ENCODE data around the gene BCAR3. TPM values are rescaled to one million over a fixed set of nuclear protein-coding genes. Genes with fewer than 3 reads are reported as not detected.
A peak's percentile ranks its signal among the peaks of the same experiment; 100 is the strongest.

BCAR3 gene
- 1 to 10 TPM in 4 of 5 donors, under 1 TPM in 1; 0.63 to 2.5 (median 1.4) TPM for total RNA-seq
- 0.77 TPM for total RNA-seq (2013)
- 0.85 to 10.4 (median 1.9) reads per million in 29 experiments for total RNA-seq

GRCh38 chr1:93681101-93681988 lies at the start of gene BCAR3:
Gene BCAR3 (minus strand): TSS chr1:93681837. CDS start chr1:93674930, 6,907 bp downstream.
- WGBS (ENCODE audit: insufficient coverage), result 2% methylated on average over 95 of the region's 105 CpGs
- POLR2A ChIA-PET, result no interaction called here
- Histone ChIP-seq H3K9me3 (no peaks in the 10 kb centered on the region), H3K4me1 (ENCODE audit: control insufficient read depth in 1 of 2, extremely low read depth in 1 of 2, insufficient read depth in 2 of 2, low read length in 2 of 2) (peaks cover 0 to 15% of the 10 kb centered on the region in 2 experiments), H3K4me3 (ENCODE audit: control insufficient read depth in 1 of 2, extremely low read depth in 1 of 2, low read length in 1 of 2) (peak within 1 kb of the TSS; percentile 16 to 65), H3K27ac (ENCODE audit: low read length) (no peak within 1 kb of the TSS), H3K36me3 (ENCODE audit: control insufficient read depth in 2 of 2, extremely low read depth in 1 of 2, insufficient read depth in 1 of 2, low read length in 1 of 2) (no peaks in the 10 kb centered on the region), H3K27me3 (replicated peaks in 1 of 2; ENCODE audit: control insufficient read depth in 2 of 2, extremely low read depth in 1 of 2, insufficient read depth in 2 of 2, low read length in 1 of 2) (peaks cover 0 to 33% of the 10 kb centered on the region in 2 experiments)
- CTCF ChIA-PET, result no interaction called here
- Mint-ChIP-seq H3K27me3 (peaks cover 36 to 54% of the 10 kb centered on the region in 2 donors), H3K4me3 (peak within 1 kb of the TSS; percentile 76 to 81 (median 77)), H3K4me1 (peaks cover 6 to 13% (median 10%) of the 10 kb centered on the region in 3 donors), H3K27ac (no peak within 1 kb of the TSS), H3K9me3 (no peaks in the 10 kb centered on the region), H3K36me3 (no peaks in the 10 kb centered on the region)
- ATAC-seq (replicated peaks in 1 of 4) (peak; percentile 38 to 55 (median 44)), DNase-seq (peak in 5 of 35 experiments; percentile 3 to 18 (median 8))

- no peaks in the 10 kb centered on the region for H3K36me3 Mint-ChIP-seq
- CTCF ChIA-PET, result no interaction called here
- H3K27ac ChIP-seq (ENCODE audit: low read length), result no peak overlapping the region
- no peak overlapping the region for H3K4me3 ChIP-seq (ENCODE audit: control insufficient read depth in 1 of 2, extremely low read depth in 1 of 2, low read length in 1 of 2)
- H3K9me3 ChIP-seq, result no peaks in the 10 kb centered on the region
- H3K4me1 ChIP-seq (ENCODE audit: control insufficient read depth in 1 of 2, extremely low read depth in 1 of 2, insufficient read depth in 2 of 2, low read length in 2 of 2), result no peaks in the 10 kb centered on the region
- no CpG with 5 or more reads among the region's 2 CpGs for WGBS (ENCODE audit: insufficient coverage)
- no peak overlapping the region for H3K4me3 Mint-ChIP-seq
- ATAC-seq (replicated peaks in 1 of 4) (no peak), DNase-seq (no peak)
- H3K9me3 Mint-ChIP-seq, result no peaks in the 10 kb centered on the region
- POLR2A ChIA-PET, result no interaction called here
- no peaks in the 10 kb centered on the region for H3K4me1 Mint-ChIP-seq
- no peaks in the 10 kb centered on the region for H3K27me3 ChIP-seq (replicated peaks in 1 of 2; ENCODE audit: control insufficient read depth in 2 of 2, extremely low read depth in 1 of 2, insufficient read depth in 2 of 2, low read length in 1 of 2)
- H3K27me3 Mint-ChIP-seq, result no peaks in the 10 kb centered on the region
- H3K27ac Mint-ChIP-seq, result no peak overlapping the region
- no peaks in the 10 kb centered on the region for H3K36me3 ChIP-seq (ENCODE audit: control insufficient read depth in 2 of 2, extremely low read depth in 1 of 2, insufficient read depth in 1 of 2, low read length in 1 of 2)
Measured at GRCh38 chr1:93730621-93731020, 49.0 kb upstream of the BCAR3 start.

- DNase-seq, result no peak
- H3K36me3 ChIP-seq (ENCODE audit: control insufficient read depth in 2 of 2, extremely low read depth in 1 of 2, insufficient read depth in 1 of 2, low read length in 1 of 2), result no peaks in the 10 kb centered on the region
- no peaks in the 10 kb centered on the region for H3K27me3 ChIP-seq (replicated peaks in 1 of 2; ENCODE audit: control insufficient read depth in 2 of 2, extremely low read depth in 1 of 2, insufficient read depth in 2 of 2, low read length in 1 of 2)
- no peak for ATAC-seq (replicated peaks in 1 of 4)
- Mint-ChIP-seq H3K4me3 (no peak overlapping the region), H3K27me3 (no peaks in the 10 kb centered on the region), H3K4me1 (no peaks in the 10 kb centered on the region), H3K27ac (no peak overlapping the region), H3K9me3 (no peaks in the 10 kb centered on the region), H3K36me3 (no peaks in the 10 kb centered on the region)
- H3K4me3 ChIP-seq (ENCODE audit: control insufficient read depth in 1 of 2, extremely low read depth in 1 of 2, low read length in 1 of 2), result no peak overlapping the region
- ChIA-PET CTCF (no interaction called here), POLR2A (interaction anchor here in 1 of 2 donors (0.6 kb wide), 1 partner anchor 15 kb away, joined by 3 read pairs; no protein-coding TSS in a partner anchor)
- H3K9me3 ChIP-seq, result no peaks in the 10 kb centered on the region
- no peaks in the 10 kb centered on the region for H3K4me1 ChIP-seq (ENCODE audit: control insufficient read depth in 1 of 2, extremely low read depth in 1 of 2, insufficient read depth in 2 of 2, low read length in 2 of 2)
- 89% methylated on average over 3 of the region's 4 CpGs for WGBS (ENCODE audit: insufficient coverage)
- H3K27ac ChIP-seq (ENCODE audit: low read length), result no peak overlapping the region
Measured at GRCh38 chr1:93729906-93730305, 48.3 kb upstream of the BCAR3 start.

- DNase-seq, result no peak
- H3K36me3 ChIP-seq (ENCODE audit: control insufficient read depth in 2 of 2, extremely low read depth in 1 of 2, insufficient read depth in 1 of 2, low read length in 1 of 2), result no peaks in the 10 kb centered on the region
- no peaks in the 10 kb centered on the region for H3K9me3 Mint-ChIP-seq
- no peak overlapping the region for H3K27ac ChIP-seq (ENCODE audit: low read length)
- WGBS (ENCODE audit: insufficient coverage), result 62% methylated on average over 3 of the region's 4 CpGs
- H3K27ac Mint-ChIP-seq, result no peak overlapping the region
- no peaks in the 10 kb centered on the region for H3K27me3 Mint-ChIP-seq
- no peak overlapping the region for H3K4me3 ChIP-seq (ENCODE audit: control insufficient read depth in 1 of 2, extremely low read depth in 1 of 2, low read length in 1 of 2)
- H3K27me3 ChIP-seq (replicated peaks in 1 of 2; ENCODE audit: control insufficient read depth in 2 of 2, extremely low read depth in 1 of 2, insufficient read depth in 2 of 2, low read length in 1 of 2), result no peaks in the 10 kb centered on the region
- ATAC-seq (replicated peaks in 1 of 4), result no peak
- ChIA-PET POLR2A (interaction anchor here in 1 of 2 donors (0.6 kb wide), 1 partner anchor 15 kb away, joined by 3 read pairs; no protein-coding TSS in a partner anchor), CTCF (no interaction called here)
- no peak overlapping the region for H3K4me3 Mint-ChIP-seq
- no peaks in the 10 kb centered on the region for H3K4me1 Mint-ChIP-seq
- no peaks in the 10 kb centered on the region for H3K36me3 Mint-ChIP-seq
- no peaks in the 10 kb centered on the region for H3K4me1 ChIP-seq (ENCODE audit: control insufficient read depth in 1 of 2, extremely low read depth in 1 of 2, insufficient read depth in 2 of 2, low read length in 2 of 2)
- H3K9me3 ChIP-seq, result no peaks in the 10 kb centered on the region
Measured at GRCh38 chr1:93729502-93729901, 47.9 kb upstream of the BCAR3 start.

- H3K27me3 ChIP-seq (replicated peaks in 1 of 2; ENCODE audit: control insufficient read depth in 2 of 2, extremely low read depth in 1 of 2, insufficient read depth in 2 of 2, low read length in 1 of 2), result no peaks in the 10 kb centered on the region
- Mint-ChIP-seq H3K4me3 (no peak overlapping the region), H3K9me3 (no peaks in the 10 kb centered on the region), H3K27ac (no peak overlapping the region), H3K4me1 (no peaks in the 10 kb centered on the region), H3K36me3 (no peaks in the 10 kb centered on the region), H3K27me3 (no peaks in the 10 kb centered on the region)
- no peaks in the 10 kb centered on the region for H3K4me1 ChIP-seq (ENCODE audit: control insufficient read depth in 1 of 2, extremely low read depth in 1 of 2, insufficient read depth in 2 of 2, low read length in 2 of 2)
- ChIA-PET CTCF (no interaction called here), POLR2A (no interaction called here)
- H3K4me3 ChIP-seq (ENCODE audit: control insufficient read depth in 1 of 2, extremely low read depth in 1 of 2, low read length in 1 of 2), result no peak overlapping the region
- no peaks in the 10 kb centered on the region for H3K9me3 ChIP-seq
- WGBS (ENCODE audit: insufficient coverage), result 100% methylated on average over 2 of the region's 13 CpGs
- no peak overlapping the region for H3K27ac ChIP-seq (ENCODE audit: low read length)
- DNase-seq (no peak), ATAC-seq (replicated peaks in 1 of 4) (no peak)
- H3K36me3 ChIP-seq (ENCODE audit: control insufficient read depth in 2 of 2, extremely low read depth in 1 of 2, insufficient read depth in 1 of 2, low read length in 1 of 2), result no peaks in the 10 kb centered on the region
Measured at GRCh38 chr1:93728480-93729131, 47.0 kb upstream of the BCAR3 start.

GRCh38 chr1:93723733-93724270 lies 42.2 kb upstream of the BCAR3 start:
- ATAC-seq (replicated peaks in 1 of 4), result no peak
- no peaks in the 10 kb centered on the region for H3K36me3 Mint-ChIP-seq
- H3K4me3 Mint-ChIP-seq, result no peak overlapping the region
- Histone ChIP-seq H3K36me3 (ENCODE audit: control insufficient read depth in 2 of 2, extremely low read depth in 1 of 2, insufficient read depth in 1 of 2, low read length in 1 of 2) (no peaks in the 10 kb centered on the region), H3K9me3 (no peaks in the 10 kb centered on the region), H3K27ac (ENCODE audit: low read length) (no peak overlapping the region), H3K27me3 (replicated peaks in 1 of 2; ENCODE audit: control insufficient read depth in 2 of 2, extremely low read depth in 1 of 2, insufficient read depth in 2 of 2, low read length in 1 of 2) (no peaks in the 10 kb centered on the region), H3K4me1 (ENCODE audit: control insufficient read depth in 1 of 2, extremely low read depth in 1 of 2, insufficient read depth in 2 of 2, low read length in 2 of 2) (no peaks in the 10 kb centered on the region), H3K4me3 (ENCODE audit: control insufficient read depth in 1 of 2, extremely low read depth in 1 of 2, low read length in 1 of 2) (no peak overlapping the region)
- H3K9me3 Mint-ChIP-seq, result no peaks in the 10 kb centered on the region
- no peaks in the 10 kb centered on the region for H3K27me3 Mint-ChIP-seq
- ChIA-PET POLR2A (no interaction called here), CTCF (no interaction called here)
- H3K27ac Mint-ChIP-seq, result no peak overlapping the region
- WGBS (ENCODE audit: insufficient coverage), result 90% methylated on average over 4 of the region's 5 CpGs
- no peak for DNase-seq
- H3K4me1 Mint-ChIP-seq, result no peaks in the 10 kb centered on the region

Data from T-cell (primary cell).